GOT3 (cell line): ENCODE measurements around the gene ARFGEF2.
"Not testable (repeated sequence)": the region's sequence is repeated elsewhere in the genome, so short reads cannot be mapped to it uniquely, and the experiment has no call there.

Experiments used
- DNase-seq: peaks from one replicate; lab custom pipeline; 2025; ENCODE audit warnings: mixed read lengths; lab: John Stamatoyannopoulos, UW

The ARFGEF2 gene

GRCh38 chr20:48928832-48929725 is 7.6 kb downstream of the ARFGEF2 start:
- no peak for DNase-seq

- no peak for DNase-seq
Observed at GRCh38 chr20:48930035-48930434, 8.5 kb downstream of the ARFGEF2 start.

GRCh38 chr20:48930878-48931277 is 9.4 kb downstream of the ARFGEF2 start:
- DNase-seq, result no peak

- no peak for DNase-seq
Observed at GRCh38 chr20:48931527-48932374, 10.2 kb downstream of the ARFGEF2 start.

GRCh38 chr20:48932375-48932941 is 10.9 kb downstream of the ARFGEF2 start:
- DNase-seq, result no peak

- DNase-seq, result no peak
Observed at GRCh38 chr20:48933017-48933766, 11.7 kb downstream of the ARFGEF2 start.

GRCh38 chr20:48934273-48934877 is 12.9 kb downstream of the ARFGEF2 start:
- DNase-seq, result not testable (repeated sequence)

GRCh38 chr20:48934966-48935365 is 13.5 kb downstream of the ARFGEF2 start:
- DNase-seq, result not testable (repeated sequence)

GRCh38 chr20:48936178-48936577 is 14.7 kb downstream of the ARFGEF2 start:
- DNase-seq, result not testable (repeated sequence)

GRCh38 chr20:48937674-48938073 is 16.2 kb downstream of the ARFGEF2 start:
- DNase-seq, result no peak

GRCh38 chr20:48938670-48939069 is 17.2 kb downstream of the ARFGEF2 start:
- DNase-seq, result no peak

- no peak for DNase-seq
Observed at GRCh38 chr20:48940170-48940569, 18.7 kb downstream of the ARFGEF2 start.

GRCh38 chr20:48941467-48941866 is 20.0 kb downstream of the ARFGEF2 start:
- DNase-seq, result no peak

- no peak for DNase-seq
Observed at GRCh38 chr20:48942730-48943129, 21.2 kb downstream of the ARFGEF2 start.

GRCh38 chr20:48944663-48945297 is 23.3 kb downstream of the ARFGEF2 start:
- no peak for DNase-seq

GRCh38 chr20:48945840-48946514 is 24.5 kb downstream of the ARFGEF2 start:
- no peak for DNase-seq

- DNase-seq, result no peak
Observed at GRCh38 chr20:48948612-48949011, 27.1 kb downstream of the ARFGEF2 start.

- no peak for DNase-seq
Observed at GRCh38 chr20:48949304-48950170, 28.0 kb downstream of the ARFGEF2 start.

GRCh38 chr20:48951041-48951440 is 29.5 kb downstream of the ARFGEF2 start:
- no peak for DNase-seq
